ENCODE data around the gene FADS1. TPM values are rescaled to one million over a fixed set of nuclear protein-coding genes. Genes with fewer than 3 reads are reported as not detected.
A peak's percentile ranks its signal among the peaks of the same experiment; 100 is the strongest.

FADS1 gene
- total RNA-seq, 4 donors from 2014 or later = 16.4 to 69.6 (median 46.6) TPM

DNA sequence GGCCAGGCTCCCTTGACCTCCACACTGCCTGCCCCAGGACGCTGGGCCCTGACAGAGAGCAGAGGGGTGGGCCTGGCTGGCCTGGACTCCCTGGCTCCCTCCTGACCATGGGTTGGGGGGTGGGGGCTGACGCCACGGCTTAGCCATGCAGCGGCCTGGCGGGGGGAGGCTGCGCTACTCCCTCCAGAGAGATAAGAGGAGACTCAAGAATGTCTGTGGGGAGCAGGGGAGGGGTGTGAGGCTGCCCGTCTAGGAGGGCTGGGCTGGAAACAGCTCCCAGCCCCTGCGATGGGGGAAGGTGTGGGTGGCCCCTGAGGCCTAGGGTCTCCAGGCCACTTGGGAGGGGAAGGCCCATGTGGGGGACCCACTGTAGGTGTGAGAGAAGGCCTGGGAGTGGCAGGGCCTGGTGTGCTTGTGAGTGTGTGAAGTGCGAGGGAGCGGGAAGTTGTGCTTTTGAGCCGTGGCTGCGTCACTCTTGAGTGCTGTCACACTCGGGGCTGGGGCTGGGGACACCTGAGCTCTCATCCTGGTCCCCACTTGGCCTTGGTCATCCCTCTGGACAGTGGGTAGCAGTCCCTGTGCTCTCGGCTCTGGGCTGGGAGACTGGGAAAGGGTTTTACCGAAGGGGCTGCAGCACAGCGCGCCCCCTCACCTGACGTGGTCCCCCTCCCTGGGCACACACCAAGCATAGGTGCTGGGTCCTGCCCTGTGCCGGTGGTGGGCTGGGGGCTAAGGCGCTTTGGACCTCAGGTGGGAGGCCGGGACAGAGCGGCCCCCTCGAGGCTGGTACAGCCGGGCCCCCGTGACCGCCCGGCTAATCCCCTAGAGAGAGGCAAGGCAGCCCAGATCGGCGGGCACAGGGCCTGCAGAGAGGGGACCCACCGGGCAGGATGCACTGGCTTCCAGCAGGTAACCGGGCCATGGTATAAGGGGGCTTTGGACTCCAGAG lies 62.0 kb downstream of the FADS1 start:
- Histone ChIP-seq H3K9me3 (no peaks in the 10 kb centered on the region), H3K36me3 (no peaks in the 10 kb centered on the region), H3K4me3 (no peak overlapping the region), H3K4me1 (peaks cover 13% of the 10 kb centered on the region), H3K27me3 (peaks cover 4% of the 10 kb centered on the region), H3K27ac (no peak overlapping the region)
- no peak for TF ChIP-seq POLR2AphosphoS5 (IDR thresholded peaks at IDR 0.05)
- TF ChIP-seq, protein P1, sequence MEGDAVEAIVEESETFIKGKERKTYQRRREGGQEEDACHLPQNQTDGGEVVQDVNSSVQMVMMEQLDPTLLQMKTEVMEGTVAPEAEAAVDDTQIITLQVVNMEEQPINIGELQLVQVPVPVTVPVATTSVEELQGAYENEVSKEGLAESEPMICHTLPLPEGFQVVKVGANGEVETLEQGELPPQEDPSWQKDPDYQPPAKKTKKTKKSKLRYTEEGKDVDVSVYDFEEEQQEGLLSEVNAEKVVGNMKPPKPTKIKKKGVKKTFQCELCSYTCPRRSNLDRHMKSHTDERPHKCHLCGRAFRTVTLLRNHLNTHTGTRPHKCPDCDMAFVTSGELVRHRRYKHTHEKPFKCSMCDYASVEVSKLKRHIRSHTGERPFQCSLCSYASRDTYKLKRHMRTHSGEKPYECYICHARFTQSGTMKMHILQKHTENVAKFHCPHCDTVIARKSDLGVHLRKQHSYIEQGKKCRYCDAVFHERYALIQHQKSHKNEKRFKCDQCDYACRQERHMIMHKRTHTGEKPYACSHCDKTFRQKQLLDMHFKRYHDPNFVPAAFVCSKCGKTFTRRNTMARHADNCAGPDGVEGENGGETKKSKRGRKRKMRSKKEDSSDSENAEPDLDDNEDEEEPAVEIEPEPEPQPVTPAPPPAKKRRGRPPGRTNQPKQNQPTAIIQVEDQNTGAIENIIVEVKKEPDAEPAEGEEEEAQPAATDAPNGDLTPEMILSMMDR (IDR thresholded peaks at IDR 0.05) = no peak
- no peak for TF ChIP-seq POLR2A (IDR thresholded peaks at IDR 0.05)
- no peak for TF ChIP-seq EP300 (IDR thresholded peaks at IDR 0.05)
- WGBS = 84% methylated on average over 16 of the region's 31 CpGs
- DNase-seq (ENCODE audit: low spot score in 2 of 2) = no peak

DNA sequence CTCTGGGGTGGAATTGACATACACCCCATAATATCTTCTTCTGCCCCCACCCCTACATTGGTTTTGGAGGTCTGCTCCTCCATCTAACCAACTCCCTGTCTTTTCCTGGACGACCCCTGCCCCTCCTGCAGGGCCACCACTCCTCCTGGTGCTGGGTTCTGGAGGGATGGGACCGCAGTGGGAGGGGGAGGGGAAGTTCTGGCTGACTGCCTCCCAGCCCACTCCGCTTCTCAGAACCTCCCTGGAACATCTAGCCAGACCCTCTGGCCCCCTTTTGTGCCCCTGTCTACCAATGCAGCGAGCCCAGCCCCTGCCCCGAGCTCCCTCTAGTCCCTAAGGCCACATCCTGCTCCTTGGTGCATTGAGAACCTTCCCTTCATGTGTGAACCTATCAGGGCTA lies 63.1 kb downstream of the FADS1 start:
- no peak for DNase-seq (ENCODE audit: low spot score in 2 of 2)
- H3K4me1 ChIP-seq = peaks cover 13% of the 10 kb centered on the region
- WGBS = 90% methylated on average over 4 of the region's 5 CpGs
- no peaks in the 10 kb centered on the region for H3K9me3 ChIP-seq
- TF ChIP-seq, protein P1 (IDR thresholded peaks at IDR 0.05) = no peak
- no peak for TF ChIP-seq POLR2AphosphoS5 (IDR thresholded peaks at IDR 0.05)
- no peak for TF ChIP-seq EP300 (IDR thresholded peaks at IDR 0.05)
- no peak for TF ChIP-seq POLR2A (IDR thresholded peaks at IDR 0.05)
- H3K4me3 ChIP-seq = no peak overlapping the region
- no peak overlapping the region for H3K27ac ChIP-seq
- peaks cover 3% of the 10 kb centered on the region for H3K27me3 ChIP-seq
- no peaks in the 10 kb centered on the region for H3K36me3 ChIP-seq

DNA sequence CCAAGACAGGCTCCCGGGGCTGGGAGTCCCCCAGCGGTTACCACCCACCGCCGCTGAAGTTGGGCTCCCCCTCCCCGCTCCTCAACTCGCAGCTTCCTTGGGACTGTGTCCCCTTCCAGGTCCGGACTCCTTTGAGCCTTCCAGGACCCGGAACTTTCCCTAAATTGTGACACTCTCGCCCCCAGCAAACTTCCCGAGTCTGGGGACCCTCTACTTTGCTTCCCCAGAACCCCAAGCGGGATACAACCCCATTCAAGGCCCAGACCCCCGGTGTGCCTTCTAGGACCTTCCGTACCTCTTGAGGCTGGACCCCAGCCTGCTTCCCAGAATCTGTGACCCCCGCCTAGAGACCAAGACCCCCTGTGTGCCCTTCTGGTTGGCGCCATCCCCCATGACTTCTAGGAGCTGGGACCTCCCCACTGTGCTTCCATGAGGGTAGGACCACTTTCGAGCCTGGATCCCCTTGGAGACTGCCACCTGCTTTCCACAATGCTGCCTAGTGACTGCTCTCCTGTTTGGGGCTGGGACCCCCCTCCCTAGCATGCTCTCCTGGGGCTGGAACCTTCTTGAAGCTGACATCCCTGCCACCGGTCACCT lies 63.8 kb downstream of the FADS1 start:
- no peaks in the 10 kb centered on the region for H3K9me3 ChIP-seq
- 43% methylated on average over 17 of the region's 17 CpGs for WGBS
- DNase-seq (ENCODE audit: low spot score in 2 of 2) = no peak
- H3K4me3 ChIP-seq = peak overlapping the region; percentile 47
- no peak for TF ChIP-seq EP300 (IDR thresholded peaks at IDR 0.05)
- TF ChIP-seq, protein P1 (IDR thresholded peaks at IDR 0.05) = no peak
- no peak for TF ChIP-seq POLR2A (IDR thresholded peaks at IDR 0.05)
- no peak for TF ChIP-seq POLR2AphosphoS5 (IDR thresholded peaks at IDR 0.05)
- H3K36me3 ChIP-seq = no peaks in the 10 kb centered on the region
- H3K4me1 ChIP-seq = peaks cover 13% of the 10 kb centered on the region
- no peak overlapping the region for H3K27ac ChIP-seq
- peaks cover 3% of the 10 kb centered on the region for H3K27me3 ChIP-seq

DNA sequence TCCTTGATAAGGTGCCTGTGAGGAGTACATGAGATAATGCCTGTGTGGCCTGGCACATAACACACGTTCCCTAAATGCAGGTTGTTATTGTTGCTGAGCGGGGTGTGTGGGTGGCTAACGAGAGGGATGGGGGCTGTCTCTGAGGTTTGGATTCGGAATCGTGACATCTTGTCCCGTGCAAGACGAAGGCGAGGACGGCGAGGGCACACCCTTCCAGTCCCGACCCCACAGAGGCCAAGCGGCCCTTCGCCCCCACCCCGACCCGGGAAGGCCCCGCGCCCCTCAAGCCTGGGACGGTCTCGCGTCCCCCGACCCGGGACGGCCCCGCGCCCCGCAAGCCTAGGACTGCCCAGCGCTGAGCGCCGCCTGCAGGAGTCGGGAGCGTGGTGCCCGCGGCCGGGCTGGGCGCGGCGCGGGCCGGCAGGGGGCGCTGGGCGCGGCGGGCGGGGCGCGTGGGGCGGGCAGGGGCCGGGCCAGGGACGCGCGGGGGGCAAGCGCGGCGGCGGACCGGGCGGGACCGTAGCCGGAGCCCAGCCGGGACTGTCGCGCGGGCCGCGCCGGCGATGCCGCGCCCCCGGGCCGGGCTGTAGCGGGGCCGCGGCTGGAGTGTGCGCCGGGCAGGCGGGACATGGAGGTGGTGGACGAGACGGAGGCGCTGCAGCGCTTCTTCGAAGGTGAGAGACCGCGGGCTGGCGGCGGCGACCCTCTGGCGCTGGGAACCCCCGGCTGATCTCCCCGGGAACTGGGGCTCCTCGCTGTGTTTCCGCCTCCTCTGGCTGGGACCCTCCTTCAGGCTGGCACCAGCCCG lies 64.5 kb downstream of the FADS1 start, which contains the start of gene MYRF:
TSS of gene MYRF (plus strand) at position 520 of the 808 bp plus-strand sequence. CDS start at position 629, 109 bp downstream.
- TF ChIP-seq, protein P1 (IDR thresholded peaks at IDR 0.05) = peak in 1 of 2 donors; percentile 44
- TF ChIP-seq EP300 (IDR thresholded peaks at IDR 0.05) = no peak
- TF ChIP-seq POLR2A (IDR thresholded peaks at IDR 0.05) = no peak
- TF ChIP-seq POLR2AphosphoS5 (IDR thresholded peaks at IDR 0.05) = no peak
- Histone ChIP-seq H3K27ac (no peak within 1 kb of the TSS), H3K4me3 (peak within 1 kb of the TSS; percentile 47), H3K36me3 (no peaks in the 10 kb centered on the region), H3K4me1 (peaks cover 19% of the 10 kb centered on the region), H3K27me3 (peaks cover 3% of the 10 kb centered on the region), H3K9me3 (no peaks in the 10 kb centered on the region)
- no peak for DNase-seq (ENCODE audit: low spot score in 2 of 2)
- 11% methylated on average over 8 of the region's 93 CpGs for WGBS
